Subcutaneous adipose tissue (tissue), 4 donors: ENCODE measurements around the gene LBH. TPM values are rescaled to one million over a fixed set of nuclear protein-coding genes. Genes with fewer than 3 reads are reported as not detected.

ENCODE experiments used
- CTCF ChIP-seq: fragments of 450-650 bp; IDR thresholded peaks from one replicate; pipeline ENCODE4 v1.5.1; 2016; ENCODE audit warnings: low read depth, mild to moderate bottlenecking, control low read depth, antibody characterized with exemption, moderate library complexity
- total RNA-seq, 4 donors: library from RNA; depleted of rRNA; stranded (reverse); fragments of >200 nt; gene quantifications; one replicate each; pipeline ENCODE4 v1.1.0, GENCODE V29; 2016

LBH gene
- total RNA-seq, 4 donors from 2014 or later = 11.7 to 16.3 (median 12.5) TPM

GRCh38 chr2:30260941-30261340, 29.6 kb downstream of the LBH start:
- no peak for TF ChIP-seq CTCF

GRCh38 chr2:30261695-30262211, 30.4 kb downstream of the LBH start:
- TF ChIP-seq CTCF = no peak

- no peak for TF ChIP-seq CTCF
Measured at GRCh38 chr2:30262716-30263309, 31.5 kb downstream of the LBH start.

- no peak for TF ChIP-seq CTCF
Measured at GRCh38 chr2:30264274-30264673, 32.9 kb downstream of the LBH start.

GRCh38 chr2:30265052-30266015, 34.0 kb downstream of the LBH start:
- no peak for TF ChIP-seq CTCF

GRCh38 chr2:30266051-30266621, 34.8 kb downstream of the LBH start:
- TF ChIP-seq CTCF = no peak

- TF ChIP-seq CTCF = no peak
Measured at GRCh38 chr2:30266705-30267104, 35.4 kb downstream of the LBH start.
